HEK293T (cell line): Measurements from ENCODE around the gene LYL1.

Experiments
- BHLHE40 ChIP-seq: fragments of 450-650 bp; IDR thresholded peaks from 2 replicates; pipeline ENCODE4 v1.6.1; 2016; ENCODE audit warnings: mild to moderate bottlenecking, moderate library complexity, borderline replicate concordance
- LEF1 ChIP-seq: fragments of 450-650 bp; IDR thresholded peaks from 2 replicates; pipeline ENCODE4 v1.6.1; 2017; ENCODE audit warnings: mild to moderate bottlenecking, borderline replicate concordance
- SP1 ChIP-seq: fragments of 450-650 bp; IDR thresholded peaks from 2 replicates; pipeline ENCODE4 v1.6.1; 2017

DNA sequence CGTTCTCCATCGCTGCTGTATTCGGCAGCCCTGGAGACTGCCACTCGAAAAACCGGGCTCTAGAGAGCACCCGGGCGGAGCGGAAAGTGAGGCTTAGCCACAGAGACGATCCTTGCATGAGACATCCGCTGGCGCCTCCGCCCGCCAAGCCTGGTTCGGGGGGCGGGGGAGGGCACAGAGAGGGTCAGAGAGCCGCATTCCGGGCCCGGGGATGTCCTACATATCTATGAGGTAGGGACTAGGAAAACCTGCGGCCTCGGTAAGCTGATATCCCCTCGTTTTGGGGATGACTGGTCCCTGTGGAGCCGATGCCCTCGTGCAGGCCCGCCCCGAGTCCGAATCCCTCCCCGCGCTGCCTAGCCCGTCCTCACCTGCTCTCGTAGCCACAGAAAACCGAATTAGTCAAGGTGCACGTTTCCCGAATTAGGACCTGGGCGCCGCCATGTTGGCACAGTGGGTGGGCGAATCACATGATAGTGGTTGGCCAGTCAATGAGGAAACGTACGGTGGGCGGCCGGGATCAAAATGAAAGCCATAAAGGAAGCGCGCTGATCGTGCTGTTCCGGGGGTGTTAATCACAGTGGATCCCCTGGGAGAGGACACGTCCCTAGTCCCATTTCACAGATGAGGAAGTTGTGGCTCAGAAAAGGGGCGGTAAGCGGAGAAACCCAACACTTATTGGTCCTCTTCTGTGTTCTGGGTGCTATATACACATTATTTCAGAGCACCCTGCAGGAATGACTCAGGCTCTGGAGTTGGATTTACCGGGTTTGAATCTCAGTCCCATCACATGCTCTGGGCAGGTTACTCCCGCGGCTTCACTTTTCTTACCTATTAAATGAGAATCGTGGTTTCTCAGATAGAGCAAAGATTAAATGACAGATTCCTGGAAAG lies 13.9 kb upstream of the LYL1 start, which contains the start of gene TRMT1:
- no peak for TF ChIP-seq SP1
- no peak for TF ChIP-seq LEF1
- TF ChIP-seq BHLHE40, result no peak
